ENCODE measurements around the gene PFKL.

PFKL gene

GRCh38 chr21:44291078-44291935 is 8.5 kb upstream of the PFKL start:
- no peaks in the 10 kb centered on the region for H3K4me1 ChIP-seq (ENCODE audit: insufficient read depth, low read length)
- H3K36me3 ChIP-seq (ENCODE audit: insufficient read depth, low read depth, low read length): no peaks in the 10 kb centered on the region
- no peaks in the 10 kb centered on the region for H3K9me3 ChIP-seq (ENCODE audit: insufficient read depth, low read depth, low read length)
- H3K27me3 ChIP-seq (ENCODE audit: insufficient read depth, low read length): peaks cover 6% of the 10 kb centered on the region
- no peak overlapping the region for H3K9ac ChIP-seq (ENCODE audit: low read depth, low read length)
- no peak overlapping the region for H3K27ac ChIP-seq (ENCODE audit: low read length)
- no peak overlapping the region for H3K4me3 ChIP-seq (ENCODE audit: low read length)

DNA sequence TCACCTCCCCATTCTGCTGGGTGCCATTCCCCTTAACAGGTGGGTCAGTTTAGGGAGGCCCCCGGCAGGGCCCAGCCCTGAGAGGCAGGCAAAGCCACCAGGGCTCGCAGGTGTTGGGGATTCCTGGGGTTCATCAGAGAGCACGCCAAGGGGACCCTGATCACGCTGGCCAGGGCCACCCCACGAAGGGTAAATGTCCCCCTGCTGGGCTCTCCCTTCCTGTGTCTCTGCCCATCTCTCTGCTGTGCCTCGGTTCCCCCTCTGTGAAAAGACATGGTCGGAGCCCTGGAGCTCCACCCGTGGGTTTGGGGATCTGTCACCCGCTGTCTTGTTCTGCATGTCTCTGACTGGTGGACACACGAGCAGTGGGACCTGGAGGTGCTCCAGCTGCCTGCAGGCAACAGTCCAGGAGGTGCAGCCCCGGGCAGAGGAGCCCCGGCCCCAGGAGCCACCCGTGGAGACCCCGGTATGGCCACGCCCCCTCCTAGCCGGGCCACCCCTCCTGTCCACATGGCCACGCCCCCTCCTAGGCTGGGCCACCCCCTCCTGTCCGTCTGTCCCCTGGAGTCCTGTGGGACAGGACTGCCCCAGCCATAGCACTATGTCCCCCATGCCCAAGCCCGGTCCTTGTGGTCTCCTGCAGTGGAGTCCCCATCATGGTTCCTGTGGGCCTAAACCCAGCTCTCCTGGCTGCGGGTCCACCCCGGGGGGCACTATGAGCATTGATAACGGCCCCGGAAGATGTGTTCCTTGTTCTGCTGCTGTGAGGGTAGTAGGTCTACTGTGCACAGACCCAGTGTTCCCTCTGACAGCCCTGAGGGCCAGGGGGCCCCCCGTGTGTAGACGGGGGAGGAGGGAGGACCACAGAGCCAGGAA is 7.7 kb upstream of the PFKL start:
- no peaks in the 10 kb centered on the region for H3K27me3 ChIP-seq (ENCODE audit: insufficient read depth, low read length)
- no peak overlapping the region for H3K4me3 ChIP-seq (ENCODE audit: low read length)
- H3K4me1 ChIP-seq (ENCODE audit: insufficient read depth, low read length): no peaks in the 10 kb centered on the region

DNA sequence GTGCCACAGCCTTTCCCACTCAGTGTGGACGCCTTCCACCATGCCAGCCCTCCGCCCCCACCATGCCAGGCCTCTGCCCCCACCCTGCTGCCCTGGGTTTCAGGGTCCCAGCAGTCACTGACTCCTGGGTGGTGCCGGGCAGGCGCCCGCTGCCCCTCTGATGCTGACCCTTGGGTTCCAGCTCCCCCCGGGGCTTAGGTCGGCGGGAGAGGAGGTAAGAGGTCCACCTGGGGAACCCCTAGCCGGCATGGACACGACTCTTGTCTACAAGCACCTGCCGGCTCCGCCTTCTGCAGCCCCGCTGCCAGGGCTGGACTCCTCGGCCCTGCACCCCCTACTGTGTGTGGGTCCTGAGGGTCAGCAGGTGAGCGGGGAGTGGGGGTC is 7.0 kb upstream of the PFKL start:
- no peaks in the 10 kb centered on the region for H3K36me3 ChIP-seq (ENCODE audit: insufficient read depth, low read depth, low read length)
- H3K27me3 ChIP-seq (ENCODE audit: insufficient read depth, low read length): peaks cover under 1% of the 10 kb centered on the region; the same call in 1 of the 2 replicates
- H3K4me1 ChIP-seq (ENCODE audit: insufficient read depth, low read length): no peaks in the 10 kb centered on the region
- H3K9ac ChIP-seq (ENCODE audit: low read depth, low read length): no peak overlapping the region
- H3K9me3 ChIP-seq (ENCODE audit: insufficient read depth, low read depth, low read length): no peaks in the 10 kb centered on the region
- H3K27ac ChIP-seq (ENCODE audit: low read length): no peak overlapping the region
- no peak overlapping the region for H3K4me3 ChIP-seq (ENCODE audit: low read length)

More for the DNA sequence above, 7.7 kb upstream of the PFKL start:
- H3K36me3 ChIP-seq (ENCODE audit: insufficient read depth, low read depth, low read length): no peaks in the 10 kb centered on the region
- H3K27ac ChIP-seq (ENCODE audit: low read length): no peak overlapping the region
- H3K9ac ChIP-seq (ENCODE audit: low read depth, low read length): no peak overlapping the region
- no peaks in the 10 kb centered on the region for H3K9me3 ChIP-seq (ENCODE audit: insufficient read depth, low read depth, low read length)

DNA sequence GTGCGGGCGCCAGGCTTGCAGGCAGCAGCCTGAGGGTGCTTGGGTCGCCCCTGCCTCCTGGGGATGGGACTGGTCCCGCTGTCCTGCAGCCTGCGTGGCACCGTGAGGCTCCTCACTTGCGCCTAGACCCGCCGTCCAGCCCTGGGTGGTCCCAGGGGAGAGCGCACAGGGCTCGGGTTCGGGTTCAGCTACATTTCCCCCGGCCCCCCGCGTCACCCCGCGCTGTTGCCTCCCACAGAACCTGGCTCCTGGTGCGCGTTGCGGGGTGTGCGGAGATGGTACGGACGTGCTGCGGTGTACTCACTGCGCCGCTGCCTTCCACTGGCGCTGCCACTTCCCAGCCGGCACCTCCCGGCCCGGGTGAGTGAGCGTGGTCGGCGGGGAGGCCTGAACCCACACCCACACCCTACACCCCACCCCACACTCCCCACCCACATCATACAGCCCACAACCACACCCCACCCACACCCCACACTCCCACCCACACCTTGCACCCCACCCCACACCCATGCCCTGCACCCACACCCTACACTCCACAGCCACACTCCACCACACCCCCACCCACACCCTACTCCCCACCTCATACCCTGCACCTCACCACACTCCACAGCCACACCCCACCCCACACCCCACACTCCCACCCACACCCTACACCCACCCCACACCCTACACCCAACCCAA is 6.2 kb upstream of the PFKL start:
- H3K4me3 ChIP-seq (ENCODE audit: low read length): no peak overlapping the region
- H3K27ac ChIP-seq (ENCODE audit: low read length): no peak overlapping the region
- H3K9me3 ChIP-seq (ENCODE audit: insufficient read depth, low read depth, low read length): no peaks in the 10 kb centered on the region
- no peak overlapping the region for H3K9ac ChIP-seq (ENCODE audit: low read depth, low read length)
- no peaks in the 10 kb centered on the region for H3K4me1 ChIP-seq (ENCODE audit: insufficient read depth, low read length)
- H3K36me3 ChIP-seq (ENCODE audit: insufficient read depth, low read depth, low read length): no peaks in the 10 kb centered on the region
- H3K27me3 ChIP-seq (ENCODE audit: insufficient read depth, low read length): peaks cover 9% of the 10 kb centered on the region; the same call in 1 of the 2 replicates

DNA sequence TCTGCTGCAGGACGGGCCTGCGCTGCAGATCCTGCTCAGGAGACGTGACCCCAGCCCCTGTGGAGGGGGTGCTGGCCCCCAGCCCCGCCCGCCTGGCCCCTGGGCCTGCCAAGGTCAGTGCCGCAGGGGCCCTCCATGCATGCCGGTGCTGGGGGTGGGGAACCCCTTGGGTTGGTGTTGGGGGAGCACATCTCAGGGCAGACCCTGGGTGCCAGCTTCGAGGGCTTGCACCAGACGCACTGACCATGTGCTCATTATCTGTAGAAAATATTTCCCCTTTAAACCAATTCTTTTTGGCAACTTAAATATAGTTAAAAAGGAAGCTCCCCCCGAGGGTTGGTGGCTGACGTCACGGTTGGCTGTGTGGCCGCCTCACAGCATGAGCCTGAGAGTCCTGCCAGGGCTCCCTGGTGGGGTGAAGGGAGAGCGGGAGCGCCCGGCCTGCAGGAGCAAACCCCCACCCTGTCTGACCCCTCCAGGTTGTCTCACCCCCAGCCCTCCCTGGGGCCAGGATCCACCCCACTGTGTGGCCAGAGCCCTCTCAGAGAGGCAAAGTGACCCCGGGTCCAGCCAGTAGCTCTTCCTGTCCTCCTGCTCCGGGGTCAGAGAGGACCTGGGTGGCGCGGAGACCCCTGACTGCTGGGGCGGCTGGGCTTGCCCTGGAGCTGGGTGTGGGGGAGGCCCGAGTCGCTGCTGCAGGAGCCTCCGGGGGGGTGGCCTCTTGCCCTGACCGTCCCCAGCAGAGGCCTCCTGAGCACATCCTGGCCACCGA is 5.3 kb upstream of the PFKL start:
- no peaks in the 10 kb centered on the region for H3K4me1 ChIP-seq (ENCODE audit: insufficient read depth, low read length)
- H3K9ac ChIP-seq (ENCODE audit: low read depth, low read length): no peak overlapping the region
- H3K27me3 ChIP-seq (ENCODE audit: insufficient read depth, low read length): peaks cover 16% of the 10 kb centered on the region; the same call in 1 of the 2 replicates
- H3K9me3 ChIP-seq (ENCODE audit: insufficient read depth, low read depth, low read length): no peaks in the 10 kb centered on the region
- no peak overlapping the region for H3K4me3 ChIP-seq (ENCODE audit: low read length)
- no peak overlapping the region for H3K27ac ChIP-seq (ENCODE audit: low read length)
- H3K36me3 ChIP-seq (ENCODE audit: insufficient read depth, low read depth, low read length): no peaks in the 10 kb centered on the region

DNA sequence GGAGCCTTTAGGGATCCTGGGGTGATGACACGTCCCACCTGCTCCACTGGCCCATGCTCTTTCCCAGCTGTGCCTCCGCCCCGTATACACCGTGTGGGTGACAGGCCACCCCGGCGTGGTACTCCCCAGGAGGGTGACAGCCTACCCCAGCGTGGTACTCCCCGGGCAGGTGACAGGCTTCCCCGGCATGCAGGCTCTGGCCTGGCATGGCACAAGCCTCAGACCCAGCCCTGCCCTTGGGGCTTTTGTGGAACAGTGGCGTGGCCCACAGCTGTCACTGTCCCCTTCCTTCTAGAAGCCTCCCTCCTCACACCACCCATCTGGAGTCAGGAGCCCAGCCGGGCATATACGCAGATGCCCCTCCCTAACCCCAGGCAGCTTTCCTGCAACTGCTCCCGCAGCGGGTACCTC is 4.7 kb upstream of the PFKL start:
- Histone ChIP-seq H3K27ac (ENCODE audit: low read length) (no peak overlapping the region), H3K4me1 (ENCODE audit: insufficient read depth, low read length) (no peaks in the 10 kb centered on the region), H3K4me3 (ENCODE audit: low read length) (no peak overlapping the region), H3K36me3 (ENCODE audit: insufficient read depth, low read depth, low read length) (no peaks in the 10 kb centered on the region), H3K9me3 (ENCODE audit: insufficient read depth, low read depth, low read length) (no peaks in the 10 kb centered on the region), H3K9ac (ENCODE audit: low read depth, low read length) (no peak overlapping the region), H3K27me3 (ENCODE audit: insufficient read depth, low read length) (peaks cover 16% of the 10 kb centered on the region; the same call in 1 of the 2 replicates)

DNA sequence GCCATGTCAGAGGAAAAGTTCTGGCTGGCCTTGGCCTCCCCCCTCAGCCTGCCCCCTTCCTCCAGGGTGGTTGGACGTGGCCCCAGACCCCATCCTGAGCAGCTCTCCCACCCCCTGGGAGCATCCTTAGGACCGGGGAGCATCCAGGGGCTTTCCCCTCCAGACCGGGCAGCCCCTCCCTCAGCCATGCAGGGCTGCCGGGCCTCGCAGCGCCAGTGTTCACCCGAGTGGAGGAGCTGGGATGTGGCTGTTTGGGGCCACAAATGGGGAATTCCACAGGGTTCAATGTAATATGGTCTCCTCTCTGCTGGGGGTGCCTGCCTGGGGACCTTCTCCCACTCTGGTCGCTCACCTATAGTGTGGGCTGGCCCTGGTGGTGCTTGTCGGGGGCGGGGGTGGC is 4.2 kb upstream of the PFKL start:
- H3K4me3 ChIP-seq (ENCODE audit: low read length): no peak overlapping the region
- peaks cover 16% of the 10 kb centered on the region; the same call in 1 of the 2 replicates for H3K27me3 ChIP-seq (ENCODE audit: insufficient read depth, low read length)
- no peak overlapping the region for H3K27ac ChIP-seq (ENCODE audit: low read length)
- H3K36me3 ChIP-seq (ENCODE audit: insufficient read depth, low read depth, low read length): no peaks in the 10 kb centered on the region
- H3K9ac ChIP-seq (ENCODE audit: low read depth, low read length): no peak overlapping the region
- H3K4me1 ChIP-seq (ENCODE audit: insufficient read depth, low read length): no peaks in the 10 kb centered on the region
- no peaks in the 10 kb centered on the region for H3K9me3 ChIP-seq (ENCODE audit: insufficient read depth, low read depth, low read length)

DNA sequence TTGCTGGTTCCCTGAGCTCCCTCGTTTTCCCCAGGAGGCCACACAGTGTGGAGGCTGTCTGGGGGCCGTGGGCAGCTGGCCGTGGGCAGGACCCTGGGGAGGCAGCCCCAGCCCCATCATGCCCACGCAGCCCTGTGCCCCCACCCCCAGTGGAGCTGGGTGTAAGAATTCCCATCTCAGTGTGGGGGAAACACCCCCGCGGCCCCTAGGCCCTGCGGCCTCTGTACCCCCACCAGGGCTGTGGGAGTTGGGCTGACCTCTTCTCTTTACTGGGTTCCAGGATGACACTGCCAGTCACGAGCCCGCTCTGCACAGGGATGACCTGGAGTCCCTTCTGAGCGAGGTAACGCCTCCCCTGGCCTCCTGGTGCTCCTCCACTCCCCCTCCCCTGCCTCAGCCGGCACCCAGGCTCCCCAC is 3.7 kb upstream of the PFKL start:
- H3K9ac ChIP-seq (ENCODE audit: low read depth, low read length): no peak overlapping the region

GRCh38 chr21:44296916-44297315 is 2.9 kb upstream of the PFKL start:
- H3K4me3 ChIP-seq (ENCODE audit: low read length): no peak overlapping the region
- H3K9me3 ChIP-seq (ENCODE audit: insufficient read depth, low read depth, low read length): no peaks in the 10 kb centered on the region
- no peak overlapping the region for H3K9ac ChIP-seq (ENCODE audit: low read depth, low read length)
- H3K27ac ChIP-seq (ENCODE audit: low read length): no peak overlapping the region
- no peaks in the 10 kb centered on the region; the same call in 1 of the 2 replicates for H3K4me1 ChIP-seq (ENCODE audit: insufficient read depth, low read length)
- no peaks in the 10 kb centered on the region for H3K36me3 ChIP-seq (ENCODE audit: insufficient read depth, low read depth, low read length)
- peaks cover 16% of the 10 kb centered on the region; the same call in 1 of the 2 replicates for H3K27me3 ChIP-seq (ENCODE audit: insufficient read depth, low read length)

More for the DNA sequence above, 3.7 kb upstream of the PFKL start:
- peaks cover 16% of the 10 kb centered on the region; the same call in 1 of the 2 replicates for H3K27me3 ChIP-seq (ENCODE audit: insufficient read depth, low read length)
- no peak overlapping the region for H3K4me3 ChIP-seq (ENCODE audit: low read length)
- H3K9me3 ChIP-seq (ENCODE audit: insufficient read depth, low read depth, low read length): no peaks in the 10 kb centered on the region
- H3K36me3 ChIP-seq (ENCODE audit: insufficient read depth, low read depth, low read length): no peaks in the 10 kb centered on the region
- no peak overlapping the region for H3K27ac ChIP-seq (ENCODE audit: low read length)
- H3K4me1 ChIP-seq (ENCODE audit: insufficient read depth, low read length): no peaks in the 10 kb centered on the region

- H3K4me1 ChIP-seq (ENCODE audit: insufficient read depth, low read length): no peaks in the 10 kb centered on the region; the same call in 1 of the 2 replicates
- H3K27ac ChIP-seq (ENCODE audit: low read length): no peak overlapping the region
Observed at GRCh38 chr21:44297525-44298290, 2.1 kb upstream of the PFKL start.

More at GRCh38 chr21:44297525-44298290, 2.1 kb upstream of the PFKL start:
- no peak overlapping the region for H3K4me3 ChIP-seq (ENCODE audit: low read length)
- H3K9me3 ChIP-seq (ENCODE audit: insufficient read depth, low read depth, low read length): no peaks in the 10 kb centered on the region
- no peak overlapping the region for H3K9ac ChIP-seq (ENCODE audit: low read depth, low read length)
- H3K36me3 ChIP-seq (ENCODE audit: insufficient read depth, low read depth, low read length): no peaks in the 10 kb centered on the region
- H3K27me3 ChIP-seq (ENCODE audit: insufficient read depth, low read length): peaks cover 16% of the 10 kb centered on the region; the same call in 1 of the 2 replicates

All from iPS-20b (cell line).